ENCODE measurements around the gene FTH1. TPM values are rescaled to one million over a fixed set of nuclear protein-coding genes. Genes with fewer than 3 reads are reported as not detected.
A peak's percentile ranks its signal among the peaks of the same experiment; 100 is the strongest.

FTH1 gene
- total and polyA plus RNA-seq, 2 of the 13 experiments (the other 11 are each of a cell fraction or from before 2014, with no cell fraction given): 607 to 760 TPM

GRCh38 chr11:61985869-61986268 is 18.4 kb upstream of the FTH1 start:
- no peak for FAIRE-seq
- intact Hi-C loops (cut with micrococcal nuclease; ENCODE audit: unreplicated experiment): no loop called here
- H3K27ac ChIP-seq (ENCODE audit: extremely low read length, insufficient read depth, low read length): peak overlapping the region; percentile 43
- H3K36me3 ChIP-seq (replicated peaks in 1 of 2; ENCODE audit: control insufficient read depth in 1 of 2, insufficient read depth in 2 of 2, low read length in 2 of 2): no peaks in the 10 kb centered on the region
- H3K4me2 ChIP-seq (ENCODE audit: low read depth, low read length): no peak overlapping the region
- BruUV-seq (replicated peaks): no TSS peak
- in situ Hi-C loops (cut with HindIII; ENCODE audit: extremely low pct_ligation_motif_present, low pct_unique_long_range_greater_than_20kb): no loop called here
- no peaks in the 10 kb centered on the region for H3K27me3 ChIP-seq (ENCODE audit: control insufficient read depth in 1 of 2, insufficient read depth in 2 of 2, low read length in 2 of 2)
- peaks cover 63% of the 10 kb centered on the region for H3K4me1 ChIP-seq (ENCODE audit: insufficient read depth, low read length)
- CTCF ChIA-PET (ENCODE audit: low intra/inter-chr PET ratio, low total read pairs): no interaction called here
- DNase-seq (ENCODE audit: low spot score): no peak
- H4K20me1 ChIP-seq (ENCODE audit: insufficient read depth, low read length): no peaks in the 10 kb centered on the region
- POLR2A ChIA-PET: interaction anchor here (1.1 to 18.6 kb wide), 5 partner anchors 9 to 20 kb away, joined by 3 to 323 read pairs (median 11); partner anchors contain the start of gene FTH1
- no peaks in the 10 kb centered on the region for H3K9me3 ChIP-seq (ENCODE audit: low read length)
- no peak for ATAC-seq
- no peak overlapping the region for H2AFZ ChIP-seq (ENCODE audit: low read length)
- H3K4me3 ChIP-seq (replicated peaks in 1 of 3; ENCODE audit: insufficient read depth in 1 of 3, low read depth in 2 of 3, low read length in 3 of 3): no peak overlapping the region
- WGBS (ENCODE audit: low lambda C conversion rate): 31% methylated on average over 5 of the region's 5 CpGs
- no peaks in the 10 kb centered on the region for H3K79me2 ChIP-seq (ENCODE audit: insufficient read depth, low read length)
- H3K9ac ChIP-seq (ENCODE audit: insufficient read depth, low read depth, low read length): no peak overlapping the region
- TF ChIP-seq HNF4A (CRISPR knock-in tag; IDR thresholded peaks at IDR 0.05) (peak; percentile 46), EED (CRISPR knock-in tag; IDR thresholded peaks at IDR 0.05) (no peak), ZMYM3 (CRISPR knock-in tag; IDR thresholded peaks at IDR 0.05) (peak; percentile 36; the same call in 1 of the 2 replicates), RCOR2 (CRISPR knock-in tag; IDR thresholded peaks at IDR 0.05) (peak; percentile 30; the same call in 1 of the 2 replicates), CEBPB (IDR thresholded peaks at IDR 0.05; ENCODE audit: borderline replicate concordance, low read depth, low read length) (peak; percentile 80; the same call in 1 of the 2 replicates), KLF16 (CRISPR knock-in tag; IDR thresholded peaks at IDR 0.05) (peak in 1 of 2 experiments; percentile 19; a peak in 1 of 4 replicates), MZF1 (CRISPR knock-in tag; IDR thresholded peaks at IDR 0.05; ENCODE audit: borderline replicate concordance) (no peak), BCL6 (CRISPR knock-in tag; IDR thresholded peaks at IDR 0.05) (peak; percentile 31; the same call in 1 of the 2 replicates), MED1 (CRISPR knock-in tag; IDR thresholded peaks at IDR 0.05) (peak; percentile 13; the same call in 1 of the 2 replicates), TSC22D2 (CRISPR knock-in tag; IDR thresholded peaks at IDR 0.05; ENCODE audit: borderline replicate concordance) (no peak), THAP11 (CRISPR knock-in tag; IDR thresholded peaks at IDR 0.05) (0 out of 2 replicates have a peak, but pooled peaks have one; percentile 14), FOXP1 (IDR thresholded peaks at IDR 0.05) (no peak), FOXP1 (CRISPR knock-in tag; IDR thresholded peaks at IDR 0.05) (peak; percentile 54; the same call in 1 of the 2 replicates), CEBPG (CRISPR knock-in tag; IDR thresholded peaks at IDR 0.05) (peak; percentile 83), GATAD2A (CRISPR knock-in tag; IDR thresholded peaks at IDR 0.05) (peak; percentile 89), ZKSCAN8 (CRISPR knock-in tag; IDR thresholded peaks at IDR 0.05; ENCODE audit: borderline replicate concordance) (no peak)
- TF ChIP-seq, protein P1, sequence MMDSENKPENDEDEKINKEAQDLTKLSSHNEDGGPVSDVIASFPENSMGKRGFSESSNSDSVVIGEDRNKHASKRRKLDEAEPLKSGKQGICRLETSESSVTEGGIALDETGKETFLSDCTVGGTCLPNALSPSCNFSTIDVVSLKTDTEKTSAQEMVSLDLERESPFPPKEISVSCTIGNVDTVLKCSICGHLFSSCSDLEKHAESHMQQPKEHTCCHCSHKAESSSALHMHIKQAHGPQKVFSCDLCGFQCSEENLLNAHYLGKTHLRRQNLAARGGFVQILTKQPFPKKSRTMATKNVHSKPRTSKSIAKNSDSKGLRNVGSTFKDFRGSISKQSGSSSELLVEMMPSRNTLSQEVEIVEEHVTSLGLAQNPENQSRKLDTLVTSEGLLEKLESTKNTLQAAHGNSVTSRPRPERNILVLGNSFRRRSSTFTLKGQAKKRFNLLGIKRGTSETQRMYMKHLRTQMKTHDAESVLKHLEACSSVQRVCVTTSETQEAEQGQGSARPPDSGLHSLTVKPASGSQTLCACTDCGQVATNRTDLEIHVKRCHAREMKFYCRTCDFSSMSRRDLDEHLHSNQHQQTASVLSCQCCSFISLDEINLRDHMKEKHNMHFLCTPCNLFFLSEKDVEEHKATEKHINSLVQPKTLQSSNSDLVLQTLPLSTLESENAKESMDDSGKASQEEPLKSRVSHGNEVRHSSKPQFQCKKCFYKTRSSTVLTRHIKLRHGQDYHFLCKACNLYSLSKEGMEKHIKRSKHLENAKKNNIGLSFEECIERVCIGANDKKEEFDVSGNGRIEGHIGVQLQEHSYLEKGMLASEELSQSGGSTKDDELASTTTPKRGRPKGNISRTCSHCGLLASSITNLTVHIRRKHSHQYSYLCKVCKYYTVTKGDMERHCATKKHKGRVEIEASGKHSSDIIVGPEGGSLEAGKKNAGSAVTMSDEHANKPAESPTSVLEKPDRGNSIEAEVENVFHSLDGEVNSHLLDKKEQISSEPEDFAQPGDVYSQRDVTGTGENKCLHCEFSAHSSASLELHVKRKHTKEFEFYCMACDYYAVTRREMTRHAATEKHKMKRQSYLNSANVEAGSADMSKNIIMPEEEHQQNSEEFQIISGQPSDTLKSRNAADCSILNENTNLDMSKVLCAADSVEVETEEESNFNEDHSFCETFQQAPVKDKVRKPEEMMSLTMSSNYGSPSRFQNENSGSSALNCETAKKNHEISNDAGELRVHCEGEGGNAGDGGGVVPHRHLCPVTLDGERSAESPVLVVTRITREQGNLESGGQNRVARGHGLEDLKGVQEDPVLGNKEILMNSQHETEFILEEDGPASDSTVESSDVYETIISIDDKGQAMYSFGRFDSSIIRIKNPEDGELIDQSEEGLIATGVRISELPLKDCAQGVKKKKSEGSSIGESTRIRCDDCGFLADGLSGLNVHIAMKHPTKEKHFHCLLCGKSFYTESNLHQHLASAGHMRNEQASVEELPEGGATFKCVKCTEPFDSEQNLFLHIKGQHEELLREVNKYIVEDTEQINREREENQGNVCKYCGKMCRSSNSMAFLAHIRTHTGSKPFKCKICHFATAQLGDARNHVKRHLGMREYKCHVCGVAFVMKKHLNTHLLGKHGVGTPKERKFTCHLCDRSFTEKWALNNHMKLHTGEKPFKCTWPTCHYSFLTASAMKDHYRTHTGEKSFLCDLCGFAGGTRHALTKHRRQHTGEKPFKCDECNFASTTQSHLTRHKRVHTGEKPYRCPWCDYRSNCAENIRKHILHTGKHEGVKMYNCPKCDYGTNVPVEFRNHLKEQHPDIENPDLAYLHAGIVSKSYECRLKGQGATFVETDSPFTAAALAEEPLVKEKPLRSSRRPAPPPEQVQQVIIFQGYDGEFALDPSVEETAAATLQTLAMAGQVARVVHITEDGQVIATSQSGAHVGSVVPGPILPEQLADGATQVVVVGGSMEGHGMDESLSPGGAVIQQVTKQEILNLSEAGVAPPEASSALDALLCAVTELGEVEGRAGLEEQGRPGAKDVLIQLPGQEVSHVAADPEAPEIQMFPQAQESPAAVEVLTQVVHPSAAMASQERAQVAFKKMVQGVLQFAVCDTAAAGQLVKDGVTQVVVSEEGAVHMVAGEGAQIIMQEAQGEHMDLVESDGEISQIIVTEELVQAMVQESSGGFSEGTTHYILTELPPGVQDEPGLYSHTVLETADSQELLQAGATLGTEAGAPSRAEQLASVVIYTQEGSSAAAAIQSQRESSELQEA (CRISPR knock-in tag; IDR thresholded peaks at IDR 0.05; ENCODE audit: not compliant biosample characterization): no peak
- TF ChIP-seq, protein P2, sequence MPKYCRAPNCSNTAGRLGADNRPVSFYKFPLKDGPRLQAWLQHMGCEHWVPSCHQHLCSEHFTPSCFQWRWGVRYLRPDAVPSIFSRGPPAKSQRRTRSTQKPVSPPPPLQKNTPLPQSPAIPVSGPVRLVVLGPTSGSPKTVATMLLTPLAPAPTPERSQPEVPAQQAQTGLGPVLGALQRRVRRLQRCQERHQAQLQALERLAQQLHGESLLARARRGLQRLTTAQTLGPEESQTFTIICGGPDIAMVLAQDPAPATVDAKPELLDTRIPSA (CRISPR knock-in tag; IDR thresholded peaks at IDR 0.05; ENCODE audit: borderline replicate concordance): no peak

All from HepG2 (cell line).